Measurements from ENCODE around the gene GNB3.

DNA sequence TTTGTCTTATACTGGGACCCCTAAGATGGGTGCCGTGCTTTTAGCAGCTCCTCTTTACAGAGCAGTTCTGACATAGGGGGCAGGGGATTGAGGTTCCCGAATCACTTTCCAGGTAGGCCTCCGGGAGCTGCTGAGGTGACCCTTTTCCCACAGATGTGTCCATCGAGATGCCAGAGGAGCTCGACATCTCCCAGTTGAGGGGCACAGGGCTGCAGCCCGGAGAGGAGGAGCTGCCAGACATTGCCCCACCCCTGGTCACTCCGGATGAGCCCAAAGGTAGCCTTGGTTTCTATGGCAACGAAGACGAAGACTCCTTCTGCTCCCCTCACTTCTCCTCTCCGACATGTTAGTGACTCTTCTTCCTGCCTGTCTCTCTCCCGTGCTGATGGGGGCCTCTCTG is 22.3 kb downstream of the GNB3 start:
- TF ChIP-seq, protein P1, sequence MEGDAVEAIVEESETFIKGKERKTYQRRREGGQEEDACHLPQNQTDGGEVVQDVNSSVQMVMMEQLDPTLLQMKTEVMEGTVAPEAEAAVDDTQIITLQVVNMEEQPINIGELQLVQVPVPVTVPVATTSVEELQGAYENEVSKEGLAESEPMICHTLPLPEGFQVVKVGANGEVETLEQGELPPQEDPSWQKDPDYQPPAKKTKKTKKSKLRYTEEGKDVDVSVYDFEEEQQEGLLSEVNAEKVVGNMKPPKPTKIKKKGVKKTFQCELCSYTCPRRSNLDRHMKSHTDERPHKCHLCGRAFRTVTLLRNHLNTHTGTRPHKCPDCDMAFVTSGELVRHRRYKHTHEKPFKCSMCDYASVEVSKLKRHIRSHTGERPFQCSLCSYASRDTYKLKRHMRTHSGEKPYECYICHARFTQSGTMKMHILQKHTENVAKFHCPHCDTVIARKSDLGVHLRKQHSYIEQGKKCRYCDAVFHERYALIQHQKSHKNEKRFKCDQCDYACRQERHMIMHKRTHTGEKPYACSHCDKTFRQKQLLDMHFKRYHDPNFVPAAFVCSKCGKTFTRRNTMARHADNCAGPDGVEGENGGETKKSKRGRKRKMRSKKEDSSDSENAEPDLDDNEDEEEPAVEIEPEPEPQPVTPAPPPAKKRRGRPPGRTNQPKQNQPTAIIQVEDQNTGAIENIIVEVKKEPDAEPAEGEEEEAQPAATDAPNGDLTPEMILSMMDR (IDR thresholded peaks at IDR 0.05; ENCODE audit: low read depth, low read length, missing input control): no peak
- TF ChIP-seq SP1 (IDR thresholded peaks at IDR 0.05) (no peak), EGR1 (IDR thresholded peaks at IDR 0.05; ENCODE audit: low read depth in 2 of 2) (no peak), TAF1 (conservative IDR thresholded peaks at IDR 0.05) (no peak), NR2F2 (IDR thresholded peaks at IDR 0.05) (no peak), HNF4A (conservative IDR thresholded peaks at IDR 0.05) (no peak)
- TF ChIP-seq, protein P2, sequence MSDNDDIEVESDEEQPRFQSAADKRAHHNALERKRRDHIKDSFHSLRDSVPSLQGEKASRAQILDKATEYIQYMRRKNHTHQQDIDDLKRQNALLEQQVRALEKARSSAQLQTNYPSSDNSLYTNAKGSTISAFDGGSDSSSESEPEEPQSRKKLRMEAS (IDR thresholded peaks at IDR 0.05): no peak
- TF ChIP-seq, protein P3, sequence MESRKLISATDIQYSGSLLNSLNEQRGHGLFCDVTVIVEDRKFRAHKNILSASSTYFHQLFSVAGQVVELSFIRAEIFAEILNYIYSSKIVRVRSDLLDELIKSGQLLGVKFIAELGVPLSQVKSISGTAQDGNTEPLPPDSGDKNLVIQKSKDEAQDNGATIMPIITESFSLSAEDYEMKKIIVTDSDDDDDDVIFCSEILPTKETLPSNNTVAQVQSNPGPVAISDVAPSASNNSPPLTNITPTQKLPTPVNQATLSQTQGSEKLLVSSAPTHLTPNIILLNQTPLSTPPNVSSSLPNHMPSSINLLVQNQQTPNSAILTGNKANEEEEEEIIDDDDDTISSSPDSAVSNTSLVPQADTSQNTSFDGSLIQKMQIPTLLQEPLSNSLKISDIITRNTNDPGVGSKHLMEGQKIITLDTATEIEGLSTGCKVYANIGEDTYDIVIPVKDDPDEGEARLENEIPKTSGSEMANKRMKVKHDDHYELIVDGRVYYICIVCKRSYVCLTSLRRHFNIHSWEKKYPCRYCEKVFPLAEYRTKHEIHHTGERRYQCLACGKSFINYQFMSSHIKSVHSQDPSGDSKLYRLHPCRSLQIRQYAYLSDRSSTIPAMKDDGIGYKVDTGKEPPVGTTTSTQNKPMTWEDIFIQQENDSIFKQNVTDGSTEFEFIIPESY (IDR thresholded peaks at IDR 0.05): no peak
- TF ChIP-seq, protein P4, sequence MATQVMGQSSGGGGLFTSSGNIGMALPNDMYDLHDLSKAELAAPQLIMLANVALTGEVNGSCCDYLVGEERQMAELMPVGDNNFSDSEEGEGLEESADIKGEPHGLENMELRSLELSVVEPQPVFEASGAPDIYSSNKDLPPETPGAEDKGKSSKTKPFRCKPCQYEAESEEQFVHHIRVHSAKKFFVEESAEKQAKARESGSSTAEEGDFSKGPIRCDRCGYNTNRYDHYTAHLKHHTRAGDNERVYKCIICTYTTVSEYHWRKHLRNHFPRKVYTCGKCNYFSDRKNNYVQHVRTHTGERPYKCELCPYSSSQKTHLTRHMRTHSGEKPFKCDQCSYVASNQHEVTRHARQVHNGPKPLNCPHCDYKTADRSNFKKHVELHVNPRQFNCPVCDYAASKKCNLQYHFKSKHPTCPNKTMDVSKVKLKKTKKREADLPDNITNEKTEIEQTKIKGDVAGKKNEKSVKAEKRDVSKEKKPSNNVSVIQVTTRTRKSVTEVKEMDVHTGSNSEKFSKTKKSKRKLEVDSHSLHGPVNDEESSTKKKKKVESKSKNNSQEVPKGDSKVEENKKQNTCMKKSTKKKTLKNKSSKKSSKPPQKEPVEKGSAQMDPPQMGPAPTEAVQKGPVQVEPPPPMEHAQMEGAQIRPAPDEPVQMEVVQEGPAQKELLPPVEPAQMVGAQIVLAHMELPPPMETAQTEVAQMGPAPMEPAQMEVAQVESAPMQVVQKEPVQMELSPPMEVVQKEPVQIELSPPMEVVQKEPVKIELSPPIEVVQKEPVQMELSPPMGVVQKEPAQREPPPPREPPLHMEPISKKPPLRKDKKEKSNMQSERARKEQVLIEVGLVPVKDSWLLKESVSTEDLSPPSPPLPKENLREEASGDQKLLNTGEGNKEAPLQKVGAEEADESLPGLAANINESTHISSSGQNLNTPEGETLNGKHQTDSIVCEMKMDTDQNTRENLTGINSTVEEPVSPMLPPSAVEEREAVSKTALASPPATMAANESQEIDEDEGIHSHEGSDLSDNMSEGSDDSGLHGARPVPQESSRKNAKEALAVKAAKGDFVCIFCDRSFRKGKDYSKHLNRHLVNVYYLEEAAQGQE (IDR thresholded peaks at IDR 0.05): no peak
- TF ChIP-seq, protein P5, sequence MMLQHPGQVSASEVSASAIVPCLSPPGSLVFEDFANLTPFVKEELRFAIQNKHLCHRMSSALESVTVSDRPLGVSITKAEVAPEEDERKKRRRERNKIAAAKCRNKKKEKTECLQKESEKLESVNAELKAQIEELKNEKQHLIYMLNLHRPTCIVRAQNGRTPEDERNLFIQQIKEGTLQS (IDR thresholded peaks at IDR 0.05): no peak
